OCI-LY1 (cell line): Measurements from ENCODE around the gene TMEM98.

ENCODE experiments used
- CTCF ChIP-seq: fragments of 200-600 bp; sonication (generic), shearing (Covaris generic); IDR thresholded peaks from 2 replicates; pipeline ENCODE4 v1.5.1; 2017; ENCODE audit warnings: mild to moderate bottlenecking, antibody characterized with exemption, low read length, moderate library complexity, mixed read lengths
- EZH2 ChIP-seq: fragments of 200-600 bp; sonication (generic), shearing (Covaris generic); IDR thresholded peaks from 2 replicates; pipeline ENCODE4 v1.8.0; 2017; ENCODE audit warnings: borderline replicate concordance, mixed run types, mild to moderate bottlenecking, antibody characterized with exemption, low read length, moderate library complexity, mixed read lengths

DNA sequence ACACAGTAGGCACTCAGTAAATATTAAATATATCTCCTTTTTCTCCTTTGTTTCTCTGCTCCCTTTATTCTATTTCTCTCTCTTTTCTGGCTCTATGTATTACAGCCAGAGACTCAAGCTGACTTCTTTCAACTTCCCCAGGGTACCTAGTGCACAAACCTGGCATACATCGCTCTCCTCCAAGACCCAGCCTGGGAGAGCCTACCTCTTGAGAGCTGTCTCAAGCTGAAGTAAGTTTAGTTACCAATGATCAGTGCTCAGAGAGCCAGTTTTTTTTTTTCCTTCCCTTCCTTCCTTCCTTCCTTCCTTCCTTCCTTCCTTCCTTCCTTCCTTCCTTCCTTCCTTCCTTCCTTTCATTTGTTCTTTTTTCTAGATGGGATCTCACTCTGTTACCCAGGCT, 19.8 kb downstream of the TMEM98 start:
- TF ChIP-seq CTCF, result no peak
- no peak for TF ChIP-seq EZH2
